Gastroesophageal sphincter (tissue), 4 donors: ENCODE measurements around the gene SUCLG2. TPM values are rescaled to one million over a fixed set of nuclear protein-coding genes. Genes with fewer than 3 reads are reported as not detected.

Source experiments
- ATAC-seq: fragments of 150-250 bp; one replicate; pipeline ENCODE4 v1.9.1; 2016; ENCODE audit warnings: mild to moderate bottlenecking, moderate library complexity
- H3K27ac ChIP-seq, 4 donors: fragments of 200-600 bp; sonication (generic) in 3 of 4; 1 replicate in 3 of 4; 2 replicates in 1 of 4; pipeline ENCODE4 v1.5.1; 2016 to 2019
- H3K27me3 ChIP-seq: fragments of 200-600 bp; sonication (generic); one replicate; pipeline ENCODE4 v1.5.1; 2019
- H3K36me3 ChIP-seq, 2 donors: fragments of 200-600 bp; sonication (generic); one replicate each; pipeline ENCODE4 v1.5.1; 2019; ENCODE audit warnings: control low read depth in 1 of 2
- H3K4me1 ChIP-seq, 3 donors: fragments of 200-600 bp; sonication (generic); 1 replicate in 2 of 3; 2 replicates in 1 of 3; pipeline ENCODE4 v1.5.1; 2016 to 2019; ENCODE audit warnings: control low read depth in 2 of 3
- H3K4me3 ChIP-seq, 2 donors: fragments of 200-600 bp; sonication (generic); one replicate each; pipeline ENCODE4 v1.5.1; 2019; ENCODE audit warnings: mild to moderate bottlenecking in 1 of 2, moderate library complexity in 1 of 2
- H3K9me3 ChIP-seq, 3 donors: fragments of 200-600 bp; sonication (generic); one replicate each; pipeline ENCODE4 v1.5.1; 2017 to 2019; ENCODE audit warnings: control low read depth in 2 of 3
- CTCF ChIP-seq, 4 experiments: fragments of 200-600 bp in 2 of 4; fragments of 450-650 bp in 2 of 4; sonication (generic) in 1 of 4; IDR thresholded peaks; one replicate each; pipeline ENCODE4 v1.5.1; 2017 to 2019; ENCODE audit warnings: antibody characterized with exemption in 4 of 4, mild to moderate bottlenecking in 2 of 4, moderate library complexity in 2 of 4
- EP300 ChIP-seq: sonication (generic); formaldehyde crosslinking; IDR thresholded peaks from one replicate; pipeline ENCODE4 v1.6.1; 2017; ENCODE audit warnings: antibody characterized with exemption, mild to moderate bottlenecking
- POLR2A ChIP-seq, 2 donors: fragments of 450-650 bp; IDR thresholded peaks; one replicate each; pipeline ENCODE4 v1.6.1; 2017; ENCODE audit warnings: antibody characterized with exemption in 2 of 2, mild to moderate bottlenecking in 2 of 2, moderate library complexity in 1 of 2
- POLR2AphosphoS5 ChIP-seq: sonication (generic); formaldehyde crosslinking; IDR thresholded peaks from one replicate; pipeline ENCODE4 v1.6.1; 2017; ENCODE audit warnings: antibody characterized with exemption
- WGBS, 2 donors: methylation state at CpG; one replicate each; pipeline ENCODE4 v1.1.5; 2018; ENCODE audit warnings: low coverage in 1 of 2; 5-methylcytosine and 5-hydroxymethylcytosine counted together
- total RNA-seq, 4 donors: library from RNA; depleted of rRNA; stranded (reverse); fragments of >200 nt; gene quantifications; one replicate each; pipeline ENCODE4 v1.1.0, GENCODE V29; 2016

SUCLG2 gene
- total RNA-seq, 4 donors from 2014 or later, result 53.3 to 79.4 (median 69.8) TPM

GRCh38 chr3:67601385-67601784 is 53.0 kb downstream of the SUCLG2 start:
- TF ChIP-seq POLR2AphosphoS5 (no peak), CTCF (IDR thresholded peaks at IDR 0.05) (no peak), EP300 (no peak), POLR2A (IDR thresholded peaks at IDR 0.05) (no peak)
- Histone ChIP-seq H3K9me3 (no peaks in the 10 kb centered on the region), H3K36me3 (peaks cover 0 to 25% of the 10 kb centered on the region in 2 donors), H3K4me1 (peaks cover 0 to 15% (median 0%) of the 10 kb centered on the region in 3 donors), H3K4me3 (no peak overlapping the region), H3K27ac (no peak overlapping the region), H3K27me3 (no peaks in the 10 kb centered on the region)
- WGBS, 2 donors, result 70 to 80% methylated on average over 3 to 5 of the region's 5 CpGs
- no peak for ATAC-seq

GRCh38 chr3:67599821-67600220 is 54.6 kb downstream of the SUCLG2 start:
- Histone ChIP-seq H3K27me3 (no peaks in the 10 kb centered on the region), H3K4me3 (no peak overlapping the region), H3K4me1 (peaks cover 0 to 15% (median 0%) of the 10 kb centered on the region in 3 donors), H3K27ac (no peak overlapping the region), H3K36me3 (peaks cover 0 to 9% of the 10 kb centered on the region in 2 donors), H3K9me3 (no peaks in the 10 kb centered on the region)
- 88 to 91% methylated on average over 2 of the region's 2 CpGs for WGBS, 2 donors
- TF ChIP-seq EP300 (no peak), POLR2A (IDR thresholded peaks at IDR 0.05) (no peak), POLR2AphosphoS5 (no peak), CTCF (IDR thresholded peaks at IDR 0.05) (no peak)
- no peak for ATAC-seq

GRCh38 chr3:67598814-67599556 is 55.4 kb downstream of the SUCLG2 start:
- 86 to 97% methylated on average over 6 to 8 of the region's 8 CpGs for WGBS, 2 donors
- TF ChIP-seq EP300 (no peak), POLR2A (IDR thresholded peaks at IDR 0.05) (no peak), POLR2AphosphoS5 (no peak), CTCF (IDR thresholded peaks at IDR 0.05) (no peak)
- no peak for ATAC-seq
- H3K36me3 ChIP-seq, result peaks cover 0 to 9% of the 10 kb centered on the region in 2 donors
- H3K9me3 ChIP-seq, result no peaks in the 10 kb centered on the region
- H3K27ac ChIP-seq, result no peak overlapping the region
- H3K4me1 ChIP-seq, result peaks cover 0 to 15% (median 0%) of the 10 kb centered on the region in 3 donors
- no peaks in the 10 kb centered on the region for H3K27me3 ChIP-seq
- no peak overlapping the region for H3K4me3 ChIP-seq

GRCh38 chr3:67595424-67595823 is 59.0 kb downstream of the SUCLG2 start:
- no peaks in the 10 kb centered on the region for H3K9me3 ChIP-seq
- ATAC-seq, result no peak
- TF ChIP-seq EP300 (no peak), CTCF (IDR thresholded peaks at IDR 0.05) (no peak), POLR2AphosphoS5 (no peak), POLR2A (IDR thresholded peaks at IDR 0.05) (no peak)
- H3K36me3 ChIP-seq, result peaks cover 0 to 10% of the 10 kb centered on the region in 2 donors
- WGBS, 2 donors, result 77 to 93% methylated on average over 2 to 3 of the region's 3 CpGs
- H3K4me3 ChIP-seq, result no peak overlapping the region
- H3K27me3 ChIP-seq, result no peaks in the 10 kb centered on the region
- peaks cover 0 to 7% (median 0%) of the 10 kb centered on the region in 3 donors for H3K4me1 ChIP-seq
- no peak overlapping the region for H3K27ac ChIP-seq

- no peak for TF ChIP-seq EP300
- no peak for TF ChIP-seq POLR2A (IDR thresholded peaks at IDR 0.05)
- TF ChIP-seq CTCF (IDR thresholded peaks at IDR 0.05), result no peak
- no peak for TF ChIP-seq POLR2AphosphoS5
- WGBS, 2 donors, result 100% methylated on average over 1 of the region's 4 CpGs
- no peaks in the 10 kb centered on the region for H3K9me3 ChIP-seq
- H3K4me3 ChIP-seq, result no peak overlapping the region
- ATAC-seq, result no peak
- no peaks in the 10 kb centered on the region for H3K4me1 ChIP-seq
- H3K27me3 ChIP-seq, result no peaks in the 10 kb centered on the region
- peaks cover 0 to 6% of the 10 kb centered on the region in 2 donors for H3K36me3 ChIP-seq
- H3K27ac ChIP-seq, result no peak overlapping the region
Observed at GRCh38 chr3:67593761-67594234, 60.6 kb downstream of the SUCLG2 start.
